Endothelial cell of umbilical vein (primary cell): ENCODE data around the gene CACHD1. TPM values are rescaled to one million over a fixed set of nuclear protein-coding genes. Genes with fewer than 3 reads are reported as not detected.

Experiments
- BruUV-seq: library from RNA; stranded (reverse); fragments of 400-500 nt; replicated peaks from 2 replicates; lab custom pipeline; 2021; lab: Mats Ljungman, UMichigan
- CTCF ChIA-PET: fragments of 300-600, 350-600 bp; sonication (Branson Sonifier 250); formaldehyde crosslinking; loops from one replicate; lab custom pipeline; 2021; ENCODE audit warnings: antibody characterized with exemption, inconsistent platforms; lab: Charles Lee
- POLR2A ChIA-PET: fragments of 300-600, 350-600 bp; sonication (Branson Sonifier 250); formaldehyde crosslinking; loops from one replicate; lab custom pipeline; 2021; ENCODE audit warnings: antibody characterized with exemption, inconsistent platforms; lab: Charles Lee
- DNase-seq: peaks from one replicate; pipeline ENCODE4 v3.0.0-alpha.2; 2011; ENCODE audit warnings: low read depth, low spot score
- FAIRE-seq: peaks from 2 replicates; lab custom pipeline; 2011; peaks lifted over from hg19 to GRCh38; lab: Jason Lieb, UNC
- H2AFZ ChIP-seq: 2 replicates; pipeline ENCODE4 v1.6.0; 2012; ENCODE audit warnings: low read depth, low read length, control low read depth, inconsistent platforms
- H3K27ac ChIP-seq: 2 replicates; pipeline ENCODE4 v1.5.1; 2011; ENCODE audit warnings: low read depth, mild to moderate bottlenecking, control low read depth, low read length, moderate library complexity; ENCODE audit not compliant: insufficient read depth
- H3K27me3 ChIP-seq, 2 experiments: 2 replicates each; pipeline versions ENCODE4 v1.6.0 to v1.6.1; 2011; ENCODE audit warnings: low read length in 2 of 2, mixed read lengths in 1 of 2; ENCODE audit not compliant: control insufficient read depth in 2 of 2, insufficient read depth in 2 of 2
- H3K36me3 ChIP-seq, 2 experiments: 2 replicates in 1 of 2; 3 replicates in 1 of 2; pipeline ENCODE4 v1.5.1; 2011; ENCODE audit warnings: low read length in 2 of 2, mild to moderate bottlenecking in 1 of 2, moderate library complexity in 1 of 2; ENCODE audit not compliant: control insufficient read depth in 2 of 2, insufficient read depth in 2 of 2; ENCODE audit errors: extremely low read depth in 1 of 2
- H3K4me1 ChIP-seq: 3 replicates; pipeline ENCODE4 v1.5.1; 2011; ENCODE audit warnings: mild to moderate bottlenecking, low read length; ENCODE audit not compliant: control insufficient read depth, insufficient read depth; ENCODE audit errors: extremely low read depth
- H3K4me2 ChIP-seq: 2 replicates; pipeline ENCODE4 v1.6.1; 2011; ENCODE audit warnings: low read length, control low read depth, mixed read lengths; ENCODE audit not compliant: insufficient read depth
- H3K4me3 ChIP-seq, 3 experiments: fragments of 200-600 bp in 1 of 3; sonication (generic), shearing (Covaris generic) in 1 of 3; replicated peaks in 1 of 3; 2 replicates each; pipeline ENCODE4 v1.5.1; 2011 to 2016; ENCODE audit warnings: control low read depth in 3 of 3, low read length in 3 of 3, mild to moderate bottlenecking in 2 of 3, inconsistent platforms in 1 of 3, low read depth in 1 of 3, moderate library complexity in 1 of 3; ENCODE audit not compliant: insufficient read depth in 1 of 3
- H3K79me2 ChIP-seq: 2 replicates; pipeline ENCODE4 v1.6.0; 2012; ENCODE audit warnings: low read length, inconsistent platforms; ENCODE audit not compliant: control insufficient read depth, insufficient read depth
- H3K9ac ChIP-seq: replicated peaks from 2 replicates; pipeline ENCODE3; 2011; ENCODE audit warnings: low read length, control low read depth; ENCODE audit not compliant: insufficient read depth; ENCODE audit errors: extremely low read depth
- H3K9me1 ChIP-seq: replicated peaks from 3 replicates; pipeline ENCODE4 v1.6.0; 2011; ENCODE audit warnings: mild to moderate bottlenecking, low read length; ENCODE audit not compliant: control insufficient read depth, insufficient read depth; ENCODE audit errors: extremely low read depth
- H3K9me3 ChIP-seq: replicated peaks from 2 replicates; pipeline ENCODE4 v1.5.1; 2012; ENCODE audit warnings: low read length, inconsistent platforms; ENCODE audit not compliant: control insufficient read depth, insufficient read depth
- H4K20me1 ChIP-seq: replicated peaks from 2 replicates; pipeline ENCODE3; 2011; ENCODE audit warnings: mild to moderate bottlenecking, low read length; ENCODE audit not compliant: control insufficient read depth, insufficient read depth; ENCODE audit errors: extremely low read depth
- EZH2 ChIP-seq: IDR thresholded peaks from 2 replicates; pipeline ENCODE4 v1.6.1; 2012; ENCODE audit warnings: borderline replicate concordance, low read depth, mild to moderate bottlenecking, moderate library complexity, low read length, inconsistent platforms; ENCODE audit not compliant: severe bottlenecking
- FOS ChIP-seq: IDR thresholded peaks from 2 replicates; pipeline ENCODE4 v1.6.1; 2011; ENCODE audit warnings: mild to moderate bottlenecking, low read length, moderate library complexity, borderline replicate concordance; ENCODE audit not compliant: insufficient read depth
- GATA2 ChIP-seq: IDR thresholded peaks from 2 replicates; pipeline ENCODE4 v1.7.0; 2011; ENCODE audit warnings: low read depth, mild to moderate bottlenecking, moderate library complexity, mixed read lengths, low read length; ENCODE audit not compliant: insufficient read length, insufficient read depth
- JUN ChIP-seq: IDR thresholded peaks from 2 replicates; pipeline ENCODE4 v1.6.1; 2011; ENCODE audit warnings: borderline replicate concordance, low read depth; ENCODE audit not compliant: insufficient read length, insufficient read depth
- MYC ChIP-seq: IDR thresholded peaks from one replicate; pipeline ENCODE4 v1.6.1; 2011; ENCODE audit warnings: mild to moderate bottlenecking, low read depth, low read length
- POLR2A ChIP-seq: IDR thresholded peaks from 2 replicates; pipeline ENCODE4 v1.6.1; 2012; ENCODE audit warnings: low read depth, mild to moderate bottlenecking, control low read depth, low read length
- POLR2AphosphoS5 ChIP-seq: IDR thresholded peaks from 2 replicates; pipeline ENCODE4 v1.6.1; 2012; ENCODE audit warnings: low read depth, mild to moderate bottlenecking, control low read depth, low read length, moderate library complexity; ENCODE audit not compliant: insufficient read depth
- dilution Hi-C: fragments of 300-500 bp; cut with MboI; formaldehyde crosslinking; loops from one replicate; pipeline ENCODE4 v1.15.0; 2019; ENCODE audit warnings: low sequenced_read_pairs; ENCODE audit not compliant: extremely low pct_ligation_motif_present
- intact Hi-C: fragments of 100-400 bp; cut with micrococcal nuclease; formaldehyde crosslinking; loops from one replicate; pipeline ENCODE4 v1.10.0; 2022
- polyA plus RNA-seq, 4 experiments: library from polyadenylated mRNA; depleted of rRNA in 3 of 4; stranded (reverse) in 3 of 4; unstranded in 1 of 4; fragments of >200 nt; gene quantifications; 2 replicates each; pipeline versions ENCODE4 v1.2.1 to v1.2.3, GENCODE V29; 2011 to 2012; ENCODE audit warnings: missing spikeins in 1 of 4
- total RNA-seq: library from RNA; stranded (reverse); gene quantifications from 2 replicates; pipeline ENCODE4 v1.2.3, GENCODE V29; 2021
- TF ChIP-seq, protein P1 (sequence below), 2 donors: IDR thresholded peaks; 1 replicate in 1 of 2; 2 replicates in 1 of 2; pipeline ENCODE4 v1.5.1; 2011; ENCODE audit warnings: low read length in 2 of 2, mild to moderate bottlenecking in 2 of 2, moderate library complexity in 2 of 2, control low read depth in 1 of 2, inconsistent platforms in 1 of 2, low read depth in 1 of 2; ENCODE audit not compliant: insufficient read depth in 1 of 2; ENCODE audit errors: extremely low read depth in 1 of 2
- TF ChIP-seq, protein P2 (sequence below): IDR thresholded peaks from 2 replicates; pipeline ENCODE4 v1.6.1; 2011; ENCODE audit not compliant: insufficient read depth, insufficient read length

CACHD1 gene
- total and polyA plus RNA-seq, 2 donors (not counting 3 experiments of a cell fraction or from before 2014, with no cell fraction given): 3.6 to 9.3 TPM

DNA sequence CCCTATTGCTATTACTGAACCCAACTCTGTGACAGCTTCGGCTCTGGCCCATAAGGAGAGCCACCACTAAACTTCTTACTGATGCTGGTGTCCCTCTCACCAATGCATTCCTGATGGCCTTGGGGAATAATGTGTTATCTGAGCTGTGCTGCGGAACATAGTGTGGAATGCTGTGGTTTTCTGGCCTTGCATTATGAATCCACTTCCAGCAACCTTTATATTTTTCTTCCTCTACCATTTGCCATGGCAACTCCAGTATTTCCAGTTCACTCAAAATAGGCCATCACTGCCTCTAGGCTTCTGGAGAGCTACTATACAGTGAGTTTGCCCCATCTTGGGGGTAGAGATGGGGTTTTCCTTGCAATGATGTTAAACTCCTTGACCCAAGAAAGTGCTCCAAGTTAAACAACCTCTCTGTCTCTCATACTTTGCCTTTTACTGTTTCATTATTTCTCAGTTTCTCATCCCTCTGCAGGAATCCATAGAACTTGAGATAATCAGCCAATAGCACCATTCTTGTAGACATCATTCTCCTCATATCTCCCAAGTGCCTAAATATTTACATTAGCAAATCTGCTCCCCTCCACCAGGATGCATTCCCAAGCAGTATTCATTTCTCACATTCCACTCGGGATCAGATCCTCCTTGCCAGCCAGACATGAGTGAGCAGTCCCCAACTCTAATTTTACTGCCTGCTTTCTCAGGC lies 263.8 kb downstream of the CACHD1 start:
- no peaks in the 10 kb centered on the region for H3K79me2 ChIP-seq
- ChIA-PET POLR2A (no interaction called here), CTCF (no interaction called here)
- H3K4me3 ChIP-seq: no peak overlapping the region
- FAIRE-seq (no peak), DNase-seq (no peak)
- no peak overlapping the region for H3K27ac ChIP-seq
- no peak for TF ChIP-seq FOS
- no peak for TF ChIP-seq POLR2AphosphoS5
- TF ChIP-seq GATA2: no peak
- TF ChIP-seq, protein P1, sequence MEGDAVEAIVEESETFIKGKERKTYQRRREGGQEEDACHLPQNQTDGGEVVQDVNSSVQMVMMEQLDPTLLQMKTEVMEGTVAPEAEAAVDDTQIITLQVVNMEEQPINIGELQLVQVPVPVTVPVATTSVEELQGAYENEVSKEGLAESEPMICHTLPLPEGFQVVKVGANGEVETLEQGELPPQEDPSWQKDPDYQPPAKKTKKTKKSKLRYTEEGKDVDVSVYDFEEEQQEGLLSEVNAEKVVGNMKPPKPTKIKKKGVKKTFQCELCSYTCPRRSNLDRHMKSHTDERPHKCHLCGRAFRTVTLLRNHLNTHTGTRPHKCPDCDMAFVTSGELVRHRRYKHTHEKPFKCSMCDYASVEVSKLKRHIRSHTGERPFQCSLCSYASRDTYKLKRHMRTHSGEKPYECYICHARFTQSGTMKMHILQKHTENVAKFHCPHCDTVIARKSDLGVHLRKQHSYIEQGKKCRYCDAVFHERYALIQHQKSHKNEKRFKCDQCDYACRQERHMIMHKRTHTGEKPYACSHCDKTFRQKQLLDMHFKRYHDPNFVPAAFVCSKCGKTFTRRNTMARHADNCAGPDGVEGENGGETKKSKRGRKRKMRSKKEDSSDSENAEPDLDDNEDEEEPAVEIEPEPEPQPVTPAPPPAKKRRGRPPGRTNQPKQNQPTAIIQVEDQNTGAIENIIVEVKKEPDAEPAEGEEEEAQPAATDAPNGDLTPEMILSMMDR (IDR thresholded peaks at IDR 0.05; ENCODE audit: extremely low read depth in 1 of 2, insufficient read depth in 1 of 2, low read depth in 1 of 2, low read length in 2 of 2): no peak
- TF ChIP-seq POLR2A: no peak
- TF ChIP-seq JUN: no peak
- TF ChIP-seq, protein P2, sequence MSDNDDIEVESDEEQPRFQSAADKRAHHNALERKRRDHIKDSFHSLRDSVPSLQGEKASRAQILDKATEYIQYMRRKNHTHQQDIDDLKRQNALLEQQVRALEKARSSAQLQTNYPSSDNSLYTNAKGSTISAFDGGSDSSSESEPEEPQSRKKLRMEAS: no peak
- TF ChIP-seq MYC: no peak
- TF ChIP-seq EZH2: no peak
- H3K36me3 ChIP-seq: no peaks in the 10 kb centered on the region
- no TSS peak for BruUV-seq
- H3K4me1 ChIP-seq: no peaks in the 10 kb centered on the region
- no peaks in the 10 kb centered on the region for H3K9me3 ChIP-seq
- intact Hi-C loops (no loop called here), dilution Hi-C loops (no loop called here)
- H3K9ac ChIP-seq: no peak overlapping the region
- H2AFZ ChIP-seq: no peak overlapping the region
- H3K27me3 ChIP-seq: peaks cover 0 to 1% of the 10 kb centered on the region in 2 experiments
- no peaks in the 10 kb centered on the region for H3K9me1 ChIP-seq
- no peaks in the 10 kb centered on the region for H4K20me1 ChIP-seq
- no peak overlapping the region for H3K4me2 ChIP-seq
